Liver (tissue), 9 donors: ENCODE data around the gene NCR1. TPM values are rescaled to one million over a fixed set of nuclear protein-coding genes. Genes with fewer than 3 reads are reported as not detected.

Experiments
- DNase-seq: peaks from one replicate; pipeline ENCODE4 v3.0.0-alpha.2; 2017; ENCODE audit warnings: low spot score
- H3K27ac ChIP-seq, 2 donors: one replicate each; pipeline ENCODE4 v1.7.0; 2013; ENCODE audit warnings: inconsistent platforms in 2 of 2, low read length in 2 of 2, control low read depth in 1 of 2, low read depth in 1 of 2, mild to moderate bottlenecking in 1 of 2
- H3K27me3 ChIP-seq, 4 donors: one replicate each; pipeline versions ENCODE4 v1.6.1 to v1.7.0; 2013; ENCODE audit warnings: low read length in 3 of 4, inconsistent platforms in 1 of 4, mild to moderate bottlenecking in 1 of 4, moderate library complexity in 1 of 4; ENCODE audit not compliant: control insufficient read depth in 4 of 4, insufficient read depth in 4 of 4
- H3K36me3 ChIP-seq, 4 donors: one replicate each; pipeline versions ENCODE4 v1.6.1 to v1.7.0; 2013; ENCODE audit warnings: low read length in 3 of 4, mild to moderate bottlenecking in 3 of 4, low read depth in 1 of 4, moderate library complexity in 1 of 4; ENCODE audit not compliant: control insufficient read depth in 4 of 4, insufficient read depth in 3 of 4
- H3K4me1 ChIP-seq, 4 donors: one replicate each; pipeline versions ENCODE4 v1.6.1 to v1.7.0; 2013; ENCODE audit warnings: low read length in 3 of 4, mild to moderate bottlenecking in 3 of 4, moderate library complexity in 1 of 4; ENCODE audit not compliant: control insufficient read depth in 4 of 4, insufficient read depth in 4 of 4
- H3K4me3 ChIP-seq, 3 donors: one replicate each; pipeline versions ENCODE4 v1.6.1 to v1.7.0; 2013; ENCODE audit warnings: low read length in 3 of 3, control low read depth in 1 of 3, low read depth in 1 of 3, mild to moderate bottlenecking in 1 of 3
- H3K9ac ChIP-seq, 2 donors: one replicate each; pipeline ENCODE4 v1.7.0; 2013; ENCODE audit warnings: low read length in 2 of 2, mild to moderate bottlenecking in 2 of 2, moderate library complexity in 2 of 2, control low read depth in 1 of 2, low read depth in 1 of 2
- H3K9me3 ChIP-seq, 4 donors: one replicate each; pipeline versions ENCODE4 v1.6.1 to v1.7.0; 2013; ENCODE audit warnings: low read length in 3 of 4; ENCODE audit not compliant: control insufficient read depth in 4 of 4
- CTCF ChIP-seq: fragments of 150-350 bp; IDR thresholded peaks from 2 replicates; pipeline ENCODE4 v1.5.1; 2017; ENCODE audit warnings: improper control_type of control experiment, low read depth, low read length; ENCODE audit not compliant: missing input control
- EGR1 ChIP-seq, 2 donors: IDR thresholded peaks; 2 replicates each; pipeline ENCODE4 v1.6.1; 2016 to 2018; ENCODE audit warnings: antibody characterized with exemption in 2 of 2, low read depth in 2 of 2
- FOXA1 ChIP-seq: IDR thresholded peaks from 2 replicates; pipeline ENCODE4 v1.6.1; 2016; ENCODE audit warnings: antibody characterized with exemption
- FOXA2 ChIP-seq: IDR thresholded peaks from 2 replicates; pipeline ENCODE4 v1.6.1; 2016; ENCODE audit warnings: antibody characterized with exemption
- GABPA ChIP-seq, 2 donors: IDR thresholded peaks in 1 of 2; conservative IDR thresholded peaks in 1 of 2; 2 replicates each; pipeline ENCODE4 v1.6.1; 2016; ENCODE audit warnings: antibody characterized with exemption in 2 of 2, mild to moderate bottlenecking in 1 of 2, moderate library complexity in 1 of 2
- HNF4G ChIP-seq: IDR thresholded peaks from 2 replicates; pipeline ENCODE4 v1.6.1; 2016; ENCODE audit warnings: antibody characterized with exemption
- NR2F2 ChIP-seq: IDR thresholded peaks from 2 replicates; pipeline ENCODE4 v1.6.1; 2016; ENCODE audit warnings: antibody characterized with exemption
- RAD21 ChIP-seq, 2 donors: IDR thresholded peaks; 2 replicates each; pipeline ENCODE4 v1.6.1; 2016; ENCODE audit warnings: antibody characterized with exemption in 2 of 2, mild to moderate bottlenecking in 2 of 2
- REST ChIP-seq: IDR thresholded peaks from 2 replicates; pipeline ENCODE4 v1.6.1; 2016; ENCODE audit warnings: antibody characterized with exemption, mild to moderate bottlenecking
- RXRA ChIP-seq, 2 donors: IDR thresholded peaks; 2 replicates each; pipeline ENCODE4 v1.6.1; 2017 to 2018; ENCODE audit warnings: antibody characterized with exemption in 2 of 2, mild to moderate bottlenecking in 1 of 2
- SP1 ChIP-seq: IDR thresholded peaks from 2 replicates; pipeline ENCODE4 v1.6.1; 2018; ENCODE audit warnings: antibody characterized with exemption, mild to moderate bottlenecking
- TAF1 ChIP-seq: conservative IDR thresholded peaks from 2 replicates; pipeline ENCODE4 v1.6.1; 2016; ENCODE audit warnings: antibody characterized with exemption, mild to moderate bottlenecking
- WGBS: extraction: QIAGEN DNeasy Blood & Tissue Kit; methylation state at CpG from one replicate; pipeline ENCODE4 v1.1.7; 2013; 5-methylcytosine and 5-hydroxymethylcytosine counted together
- polyA plus RNA-seq, 2 donors: library from polyadenylated mRNA; stranded (reverse) in 1 of 2; unstranded in 1 of 2; fragments of 200-250 nt in 1 of 2; fragments of >200 nt in 1 of 2; fragmentation: Nextera tagmentation in 1 of 2; extraction: Ambion mirVana in 1 of 2; gene quantifications; one replicate each; pipeline versions ENCODE4 v1.2.1 to v1.2.3, GENCODE V29; 2013 to 2015
- total RNA-seq, 2 donors: library from RNA; depleted of rRNA; stranded (reverse); fragments of >200 nt; gene quantifications; one replicate each; pipeline ENCODE4 v1.2.3, GENCODE V29; 2014
- TF ChIP-seq, protein P1 (sequence below): IDR thresholded peaks from 2 replicates; pipeline ENCODE4 v1.6.1; 2016; ENCODE audit warnings: antibody characterized with exemption
- TF ChIP-seq, protein P2 (sequence below): IDR thresholded peaks from 2 replicates; pipeline ENCODE4 v1.6.1; 2016; ENCODE audit warnings: antibody characterized with exemption
- donor health status: healthy.
- donor health status: healthy.
- donor health status: healthy.
- donor health status: healthy.
- donor health status: healthy.

NCR1 gene
- total and polyA plus RNA-seq, 4 donors = 0.37 to 1.8 (median 0.91) TPM

DNA sequence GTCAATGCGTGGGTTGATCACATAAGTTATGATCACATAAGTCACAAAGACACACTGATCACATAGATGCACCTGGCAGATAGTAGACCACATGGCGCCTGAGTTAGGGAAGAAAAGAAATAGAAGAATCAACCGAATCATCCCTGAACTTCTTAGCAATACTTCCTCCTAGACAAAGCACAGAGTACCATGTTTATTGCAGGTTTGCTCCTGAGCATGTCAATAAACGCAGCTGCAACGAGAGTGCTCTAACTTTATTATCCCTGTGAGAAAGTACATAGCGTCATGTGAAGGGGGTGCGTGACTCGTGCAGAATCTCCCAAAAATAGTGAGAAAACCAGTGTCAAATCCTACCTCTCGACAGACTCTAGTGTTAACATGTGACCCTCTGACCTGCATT is 17.3 kb downstream of the NCR1 start (continued):
- TF ChIP-seq CTCF = no peak

- TF ChIP-seq CTCF (no peak), EGR1 (IDR thresholded peaks at IDR 0.05; ENCODE audit: low read depth in 2 of 2) (no peak), TAF1 (no peak), SP1 (no peak), FOXA2 (no peak), REST (no peak), RAD21 (IDR thresholded peaks at IDR 0.05) (no peak)
- TF ChIP-seq, protein P1, sequence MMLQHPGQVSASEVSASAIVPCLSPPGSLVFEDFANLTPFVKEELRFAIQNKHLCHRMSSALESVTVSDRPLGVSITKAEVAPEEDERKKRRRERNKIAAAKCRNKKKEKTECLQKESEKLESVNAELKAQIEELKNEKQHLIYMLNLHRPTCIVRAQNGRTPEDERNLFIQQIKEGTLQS = no peak
- TF ChIP-seq, protein P2, sequence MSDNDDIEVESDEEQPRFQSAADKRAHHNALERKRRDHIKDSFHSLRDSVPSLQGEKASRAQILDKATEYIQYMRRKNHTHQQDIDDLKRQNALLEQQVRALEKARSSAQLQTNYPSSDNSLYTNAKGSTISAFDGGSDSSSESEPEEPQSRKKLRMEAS = no peak
- H3K9me3 ChIP-seq = peaks cover 0 to 5% (median 4%) of the 10 kb centered on the region in 4 donors
- H3K27me3 ChIP-seq = no peaks in the 10 kb centered on the region
- no peak for DNase-seq
- no peaks in the 10 kb centered on the region for H3K4me1 ChIP-seq
- no peak overlapping the region for H3K27ac ChIP-seq
- no peaks in the 10 kb centered on the region for H3K36me3 ChIP-seq
- WGBS = 87% methylated on average over 2 of the region's 2 CpGs
- H3K9ac ChIP-seq = no peak overlapping the region
- no peak overlapping the region for H3K4me3 ChIP-seq
These were observed 22.4 kb downstream of the NCR1 start for GRCh38 chr19:54928299-54928698.

GRCh38 chr19:54937926-54938325 is 32.0 kb downstream of the NCR1 start:
- no peaks in the 10 kb centered on the region for H3K4me1 ChIP-seq
- no peak for DNase-seq
- WGBS = 71% methylated on average over 9 of the region's 9 CpGs
- TF ChIP-seq, protein P1 = no peak
- TF ChIP-seq CTCF (no peak), FOXA1 (no peak), RXRA (IDR thresholded peaks at IDR 0.05) (no peak), HNF4G (no peak), NR2F2 (no peak), GABPA (IDR thresholded peaks at IDR 0.05 in 1 of 2, conservative IDR thresholded peaks at IDR 0.05 in 1 of 2) (no peak), REST (no peak), EGR1 (IDR thresholded peaks at IDR 0.05; ENCODE audit: low read depth in 2 of 2) (no peak)
- TF ChIP-seq, protein P2 = no peak

More at GRCh38 chr19:54937926-54938325, 32.0 kb downstream of the NCR1 start:
- Histone ChIP-seq H3K27ac (no peak overlapping the region), H3K27me3 (no peaks in the 10 kb centered on the region), H3K36me3 (no peaks in the 10 kb centered on the region), H3K9ac (no peak overlapping the region), H3K9me3 (no peaks in the 10 kb centered on the region), H3K4me3 (no peak overlapping the region)
